HFF-Myc (cell line): Measurements from ENCODE around the gene NOS1AP.

ENCODE experiments used
- DNase-seq: peaks from one replicate; pipeline ENCODE4 v3.0.0-alpha.2; 2011; ENCODE audit warnings: low read depth; ENCODE audit errors: extremely low read depth
- H3K4me3 ChIP-seq: replicated peaks from 2 replicates; pipeline ENCODE4 v1.5.1; 2011; ENCODE audit warnings: low read depth, mild to moderate bottlenecking, control low read depth, low read length
- CTCF ChIP-seq: IDR thresholded peaks from 2 replicates; pipeline ENCODE4 v1.5.1; 2012; ENCODE audit warnings: mild to moderate bottlenecking, low read depth, low read length, control low read depth; ENCODE audit errors: missing control alignments

NOS1AP gene

GRCh38 chr1:162285149-162285561, 215.7 kb downstream of the NOS1AP start:
- no peak for TF ChIP-seq CTCF
- no peak for DNase-seq
- H3K4me3 ChIP-seq, result no peak overlapping the region

GRCh38 chr1:162291000-162291399, 221.5 kb downstream of the NOS1AP start:
- TF ChIP-seq CTCF, result no peak
- no peak overlapping the region for H3K4me3 ChIP-seq
- DNase-seq, result no peak

DNA sequence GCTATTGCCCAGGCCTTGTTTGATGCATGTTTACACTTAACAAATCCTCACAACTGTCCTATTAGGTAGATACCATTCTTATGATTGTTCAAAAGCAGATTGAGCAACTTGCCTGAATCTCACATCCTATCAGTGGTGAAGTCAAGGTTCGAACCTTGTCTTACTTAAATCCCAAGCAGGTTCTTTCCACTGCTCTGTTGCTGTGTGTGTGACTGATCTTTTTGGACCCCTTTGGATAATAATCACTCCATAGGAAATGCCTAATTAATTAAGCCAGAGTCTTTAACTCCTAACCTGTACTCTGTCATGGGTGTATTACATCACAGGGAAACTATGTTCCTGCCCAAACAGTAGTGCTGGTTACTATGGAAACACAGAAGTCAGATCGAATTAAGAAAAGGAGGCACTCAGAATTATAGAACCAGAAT, 222.9 kb downstream of the NOS1AP start:
- H3K4me3 ChIP-seq, result no peak overlapping the region
- TF ChIP-seq CTCF, result no peak
- no peak for DNase-seq

- no peak for DNase-seq
- TF ChIP-seq CTCF, result no peak
- no peak overlapping the region for H3K4me3 ChIP-seq
Measured at GRCh38 chr1:162293073-162293692, 223.7 kb downstream of the NOS1AP start.

GRCh38 chr1:162294015-162294414, 224.5 kb downstream of the NOS1AP start:
- DNase-seq, result no peak
- no peak for TF ChIP-seq CTCF
- H3K4me3 ChIP-seq, result no peak overlapping the region

- no peak overlapping the region for H3K4me3 ChIP-seq
- no peak for TF ChIP-seq CTCF
- DNase-seq, result no peak
Measured at GRCh38 chr1:162297208-162297607, 227.7 kb downstream of the NOS1AP start.

DNA sequence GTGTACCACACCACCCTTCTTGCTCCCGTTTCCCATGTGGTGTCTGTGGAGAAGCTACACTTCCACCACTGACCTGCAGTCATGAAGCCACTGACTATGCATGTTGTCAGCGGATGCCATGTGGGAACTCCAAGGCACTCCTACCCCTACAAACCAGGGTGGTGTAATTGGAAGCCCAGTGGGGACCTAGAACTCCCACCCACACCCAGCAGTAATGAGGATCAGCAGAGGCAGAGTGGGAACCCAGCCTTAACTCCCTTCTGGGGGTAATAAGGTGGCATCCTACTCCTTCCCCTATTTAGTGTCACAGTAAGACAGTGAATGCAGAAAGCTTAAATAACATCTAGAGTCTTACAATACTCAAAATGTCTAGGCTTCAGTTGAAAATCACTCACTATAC, 228.8 kb downstream of the NOS1AP start:
- no peak for TF ChIP-seq CTCF
- DNase-seq, result no peak
- no peak overlapping the region for H3K4me3 ChIP-seq
